CD14-positive monocyte (primary cell): ENCODE data around the gene SEMA3E. TPM values are rescaled to one million over a fixed set of nuclear protein-coding genes. Genes with fewer than 3 reads are reported as not detected.

Source experiments
- DNase-seq, 3 donors: peaks; one replicate each; pipeline ENCODE4 v3.0.0-alpha.2; 2011 to 2022
- H2AFZ ChIP-seq: 2 replicates; pipeline ENCODE4 v1.6.0; 2012; ENCODE audit warnings: mild to moderate bottlenecking, low read depth, low read length, inconsistent platforms; ENCODE audit not compliant: insufficient read depth, poor library complexity, severe bottlenecking
- H3K27ac ChIP-seq, 2 donors: 1 replicate in 1 of 2; 2 replicates in 1 of 2; pipeline ENCODE4 v1.5.1; 2012 to 2013; ENCODE audit warnings: low read length in 2 of 2, control low read depth in 1 of 2, inconsistent platforms in 1 of 2, low read depth in 1 of 2, mild to moderate bottlenecking in 1 of 2
- H3K27me3 ChIP-seq, 2 donors: one replicate each; pipeline versions ENCODE4 v1.6.0 to v1.6.1; 2011 to 2013; ENCODE audit warnings: low read length in 2 of 2; ENCODE audit not compliant: control insufficient read depth in 2 of 2, insufficient read depth in 2 of 2
- H3K36me3 ChIP-seq, 2 donors: replicated peaks in 1 of 2; 1 replicate in 1 of 2; 2 replicates in 1 of 2; pipeline versions ENCODE4 v1.5.1 to v1.6.1; 2012 to 2013; ENCODE audit warnings: low read length in 2 of 2, control low read depth in 1 of 2, inconsistent platforms in 1 of 2, mild to moderate bottlenecking in 1 of 2; ENCODE audit not compliant: insufficient read depth in 2 of 2, control insufficient read depth in 1 of 2
- H3K4me1 ChIP-seq, 2 donors: 1 replicate in 1 of 2; 2 replicates in 1 of 2; pipeline versions ENCODE4 v1.5.1 to v1.6.1; 2012 to 2013; ENCODE audit warnings: low read length in 2 of 2, control low read depth in 1 of 2, inconsistent platforms in 1 of 2, mild to moderate bottlenecking in 1 of 2, moderate library complexity in 1 of 2; ENCODE audit not compliant: insufficient read depth in 2 of 2, control insufficient read depth in 1 of 2
- H3K4me2 ChIP-seq: replicated peaks from 2 replicates; pipeline ENCODE3; 2012; ENCODE audit warnings: low read length, moderate library complexity, mild to moderate bottlenecking; ENCODE audit not compliant: poor library complexity, severe bottlenecking; ENCODE audit errors: extremely low read depth
- H3K4me3 ChIP-seq, 3 experiments: fragments of 200-600 bp in 1 of 3; sonication (generic) in 1 of 3; replicated peaks in 1 of 3; 1 replicate in 2 of 3; 2 replicates in 1 of 3; pipeline ENCODE4 v1.5.1; 2011 to 2013; ENCODE audit warnings: low read length in 3 of 3, mild to moderate bottlenecking in 3 of 3, control low read depth in 2 of 3, low read depth in 2 of 3, inconsistent platforms in 1 of 3, moderate library complexity in 1 of 3
- H3K79me2 ChIP-seq: 2 replicates; pipeline ENCODE4 v1.6.0; 2012; ENCODE audit warnings: mild to moderate bottlenecking, control low read depth, inconsistent platforms, low read length, moderate library complexity; ENCODE audit not compliant: insufficient read depth
- H3K9ac ChIP-seq: 2 replicates; pipeline ENCODE4 v1.6.0; 2017; ENCODE audit warnings: low read length, mild to moderate bottlenecking; ENCODE audit not compliant: insufficient read depth, poor library complexity, severe bottlenecking
- H3K9me3 ChIP-seq, 2 donors: replicated peaks in 1 of 2; 1 replicate in 1 of 2; 2 replicates in 1 of 2; pipeline versions ENCODE4 v1.5.1 to v1.6.1; 2012 to 2013; ENCODE audit warnings: low read length in 2 of 2, control low read depth in 1 of 2; ENCODE audit not compliant: control insufficient read depth in 1 of 2, insufficient read depth in 1 of 2
- H4K20me1 ChIP-seq: 2 replicates; pipeline ENCODE4 v1.6.0; 2012; ENCODE audit warnings: mild to moderate bottlenecking, low read length, control low read depth, moderate library complexity; ENCODE audit not compliant: insufficient read depth
- H3K27ac Mint-ChIP-seq, 7 donors: one replicate each; pipeline ENCODE4 v1.8.0; 2020; ENCODE audit warnings: mild to moderate bottlenecking in 7 of 7, mixed read lengths in 7 of 7, moderate library complexity in 6 of 7, inconsistent platforms in 2 of 7
- H3K27me3 Mint-ChIP-seq, 3 donors: one replicate each; pipeline ENCODE4 v1.8.0; 2021 to 2022; ENCODE audit warnings: low read depth in 3 of 3, mild to moderate bottlenecking in 3 of 3, mixed read lengths in 3 of 3, moderate library complexity in 3 of 3, inconsistent platforms in 1 of 3
- H3K36me3 Mint-ChIP-seq, 2 donors: one replicate each; pipeline ENCODE4 v1.8.0; 2020; ENCODE audit warnings: mixed read lengths in 2 of 2, inconsistent platforms in 1 of 2, mild to moderate bottlenecking in 1 of 2
- H3K4me1 Mint-ChIP-seq: one replicate; pipeline ENCODE4 v1.8.0; 2020; ENCODE audit warnings: mild to moderate bottlenecking, mixed read lengths
- H3K4me3 Mint-ChIP-seq, 2 donors: one replicate each; pipeline ENCODE4 v1.8.0; 2020; ENCODE audit warnings: mild to moderate bottlenecking in 2 of 2, mixed read lengths in 2 of 2, moderate library complexity in 1 of 2
- H3K9me3 Mint-ChIP-seq, 7 donors: one replicate each; pipeline ENCODE4 v1.8.0; 2020 to 2022; ENCODE audit warnings: mixed read lengths in 7 of 7, mild to moderate bottlenecking in 6 of 7, moderate library complexity in 6 of 7, inconsistent platforms in 2 of 7
- WGBS: methylation state at CpG from one replicate; pipeline ENCODE4 v1.1.5; 2013; ENCODE audit warnings: missing lambda C conversion rate; ENCODE audit not compliant: insufficient coverage; 5-methylcytosine and 5-hydroxymethylcytosine counted together
- intact Hi-C, 2 donors: fragments of 100-400 bp; cut with micrococcal nuclease; formaldehyde crosslinking; loops; one replicate each; pipeline versions ENCODE4 v1.15.0 to v1.15.1; 2023
- polyA plus RNA-seq, 3 donors: library from polyadenylated mRNA; depleted of rRNA in 1 of 3; unstranded in 2 of 3; stranded (reverse) in 1 of 3; fragments of 300-500 nt in 2 of 3; fragments of >200 nt in 1 of 3; fragmentation: Illumina TruSeq in 2 of 3; gene quantifications; 1 replicate in 2 of 3; 2 replicates in 1 of 3; pipeline ENCODE4 v1.2.3, GENCODE V29; 2012 to 2021
- TF ChIP-seq, protein P1 (sequence below): fragments of 200-600 bp; IDR thresholded peaks from one replicate; pipeline ENCODE4 v1.8.0; 2022; ENCODE audit warnings: antibody characterized with exemption, mild to moderate bottlenecking

The SEMA3E gene
- polyA plus RNA-seq, 3 donors, result not detected

DNA sequence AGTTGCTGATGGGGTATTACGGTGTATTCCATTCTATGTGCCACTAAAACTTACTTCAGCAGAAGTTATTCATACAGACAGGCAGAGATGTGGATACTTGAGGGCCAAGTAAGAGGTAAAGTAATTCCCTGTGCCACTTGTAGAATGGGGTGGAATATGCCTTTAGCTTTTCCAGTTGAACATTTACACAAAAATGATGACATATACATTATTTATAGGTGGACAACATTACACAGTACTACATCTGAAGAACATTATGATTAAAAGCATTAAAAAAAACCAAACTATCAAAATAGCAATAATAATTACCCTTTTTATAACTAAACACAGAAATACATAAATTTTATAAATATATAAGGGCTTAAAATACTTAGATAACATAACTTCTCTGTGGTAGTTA is 3.5 kb upstream of the SEMA3E start:
- no peak overlapping the region for H3K9ac ChIP-seq
- no peaks in the 10 kb centered on the region for H3K36me3 ChIP-seq
- no peaks in the 10 kb centered on the region for H3K79me2 ChIP-seq
- H3K4me3 ChIP-seq, result no peak overlapping the region
- no peak overlapping the region for H3K4me2 ChIP-seq
- Mint-ChIP-seq H3K9me3 (peaks cover 0 to 3% (median 0%) of the 10 kb centered on the region in 7 donors), H3K4me3 (no peak overlapping the region), H3K36me3 (no peaks in the 10 kb centered on the region), H3K27ac (no peak overlapping the region), H3K27me3 (peaks cover 12 to 14% (median 13%) of the 10 kb centered on the region in 3 donors), H3K4me1 (no peaks in the 10 kb centered on the region)
- no peaks in the 10 kb centered on the region for H3K4me1 ChIP-seq
- WGBS, result no CpG with 5 or more reads among the region's 1 CpG
- H3K27me3 ChIP-seq, result peaks cover 3 to 14% of the 10 kb centered on the region in 2 donors
- intact Hi-C loops, result no loop called here
- no peak overlapping the region for H2AFZ ChIP-seq
- no peak overlapping the region for H3K27ac ChIP-seq
- no peak for DNase-seq
- H3K9me3 ChIP-seq, result no peaks in the 10 kb centered on the region
- H4K20me1 ChIP-seq, result no peaks in the 10 kb centered on the region
- TF ChIP-seq, protein P1, sequence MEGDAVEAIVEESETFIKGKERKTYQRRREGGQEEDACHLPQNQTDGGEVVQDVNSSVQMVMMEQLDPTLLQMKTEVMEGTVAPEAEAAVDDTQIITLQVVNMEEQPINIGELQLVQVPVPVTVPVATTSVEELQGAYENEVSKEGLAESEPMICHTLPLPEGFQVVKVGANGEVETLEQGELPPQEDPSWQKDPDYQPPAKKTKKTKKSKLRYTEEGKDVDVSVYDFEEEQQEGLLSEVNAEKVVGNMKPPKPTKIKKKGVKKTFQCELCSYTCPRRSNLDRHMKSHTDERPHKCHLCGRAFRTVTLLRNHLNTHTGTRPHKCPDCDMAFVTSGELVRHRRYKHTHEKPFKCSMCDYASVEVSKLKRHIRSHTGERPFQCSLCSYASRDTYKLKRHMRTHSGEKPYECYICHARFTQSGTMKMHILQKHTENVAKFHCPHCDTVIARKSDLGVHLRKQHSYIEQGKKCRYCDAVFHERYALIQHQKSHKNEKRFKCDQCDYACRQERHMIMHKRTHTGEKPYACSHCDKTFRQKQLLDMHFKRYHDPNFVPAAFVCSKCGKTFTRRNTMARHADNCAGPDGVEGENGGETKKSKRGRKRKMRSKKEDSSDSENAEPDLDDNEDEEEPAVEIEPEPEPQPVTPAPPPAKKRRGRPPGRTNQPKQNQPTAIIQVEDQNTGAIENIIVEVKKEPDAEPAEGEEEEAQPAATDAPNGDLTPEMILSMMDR, result no peak

DNA sequence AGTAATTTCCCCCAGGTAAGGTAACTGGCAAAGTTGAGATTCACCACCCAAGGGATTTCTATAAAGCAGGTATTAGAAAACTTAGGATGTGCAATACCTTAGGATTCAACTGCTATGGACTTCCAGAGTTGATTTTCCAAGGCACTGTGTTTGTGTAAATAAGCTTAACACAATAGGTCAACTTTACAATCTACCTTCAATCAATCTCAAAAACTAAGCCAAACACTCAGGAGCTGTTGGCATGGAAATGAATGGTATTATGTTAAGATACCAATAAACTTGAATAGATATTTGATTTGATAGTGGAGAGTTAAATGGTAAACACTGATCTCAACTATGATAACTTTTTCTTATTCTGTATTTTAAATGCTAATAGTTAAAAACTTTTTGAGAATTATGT is 762 bp upstream of the SEMA3E start:
- DNase-seq, result no peak
- Histone ChIP-seq H2AFZ (no peak overlapping the region), H3K4me3 (no peak overlapping the region), H3K36me3 (no peaks in the 10 kb centered on the region), H3K9ac (no peak overlapping the region), H3K4me1 (no peaks in the 10 kb centered on the region), H3K9me3 (no peaks in the 10 kb centered on the region), H3K4me2 (no peak overlapping the region), H3K27me3 (peaks cover 3 to 14% of the 10 kb centered on the region in 2 donors), H3K79me2 (no peaks in the 10 kb centered on the region), H3K27ac (no peak overlapping the region), H4K20me1 (no peaks in the 10 kb centered on the region)
- TF ChIP-seq, protein P1, result no peak
- Mint-ChIP-seq H3K36me3 (no peaks in the 10 kb centered on the region), H3K27ac (no peak overlapping the region), H3K9me3 (peaks cover 0 to 3% (median 0%) of the 10 kb centered on the region in 7 donors), H3K4me3 (no peak overlapping the region), H3K4me1 (no peaks in the 10 kb centered on the region), H3K27me3 (peaks cover 13 to 14% (median 14%) of the 10 kb centered on the region in 3 donors)
- intact Hi-C loops, result no loop called here
